HG03064 (cell line): ENCODE results near the gene ZNF394.

Experiments used
- ATAC-seq: cut with Tn5 transposase; IDR thresholded peaks from one replicate; pipeline ENCODE4 v1.9.1; 2021; ENCODE audit warnings: low read depth; ENCODE audit not compliant: unreplicated experiment

ZNF394 gene

GRCh38 chr7:99453105-99453504, 47.0 kb downstream of the ZNF394 start:
- no peak for ATAC-seq

DNA sequence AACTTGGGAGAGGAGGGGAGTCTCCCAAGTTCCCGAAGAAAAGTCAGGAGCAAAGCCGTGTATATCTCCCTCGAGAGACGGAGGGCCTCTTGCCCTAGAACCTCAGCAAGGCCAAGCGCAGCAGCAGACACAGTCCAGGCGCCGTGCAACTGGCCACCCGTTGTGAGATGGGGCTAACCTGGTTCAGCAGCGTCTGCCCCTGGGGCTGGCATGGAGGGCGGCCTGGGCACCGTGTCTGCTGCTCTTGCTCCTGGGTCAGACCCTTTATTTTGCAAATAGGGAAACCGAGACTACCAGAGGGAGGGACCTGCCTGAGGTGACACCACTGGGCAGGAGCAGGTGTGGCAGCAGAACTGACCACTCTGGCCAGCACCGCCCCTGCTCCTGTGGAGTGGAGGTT, 47.5 kb downstream of the ZNF394 start:
- ATAC-seq: no peak

- no peak for ATAC-seq
These were observed 48.1 kb downstream of the ZNF394 start for GRCh38 chr7:99451936-99452335.

DNA sequence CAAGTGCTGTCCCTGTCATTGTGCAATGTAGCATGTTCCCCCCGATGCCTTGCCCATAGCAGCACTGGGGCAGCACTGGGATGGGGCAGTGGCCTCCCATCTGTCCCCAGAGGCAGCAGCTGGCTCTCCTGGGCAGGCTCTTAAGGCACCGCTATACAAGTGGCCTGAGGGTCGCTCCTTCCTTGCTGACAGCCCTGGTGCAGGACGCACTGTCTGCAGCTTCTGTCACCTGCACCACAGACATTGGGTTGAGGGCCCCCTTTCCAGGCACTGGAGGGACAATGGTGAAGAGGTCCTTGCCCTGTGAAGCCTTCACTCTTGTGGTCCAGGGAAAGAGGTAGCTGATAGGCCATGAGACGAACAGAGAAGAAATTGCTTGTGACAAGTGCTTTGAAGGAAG, 50.8 kb downstream of the ZNF394 start:
- no peak for ATAC-seq

DNA sequence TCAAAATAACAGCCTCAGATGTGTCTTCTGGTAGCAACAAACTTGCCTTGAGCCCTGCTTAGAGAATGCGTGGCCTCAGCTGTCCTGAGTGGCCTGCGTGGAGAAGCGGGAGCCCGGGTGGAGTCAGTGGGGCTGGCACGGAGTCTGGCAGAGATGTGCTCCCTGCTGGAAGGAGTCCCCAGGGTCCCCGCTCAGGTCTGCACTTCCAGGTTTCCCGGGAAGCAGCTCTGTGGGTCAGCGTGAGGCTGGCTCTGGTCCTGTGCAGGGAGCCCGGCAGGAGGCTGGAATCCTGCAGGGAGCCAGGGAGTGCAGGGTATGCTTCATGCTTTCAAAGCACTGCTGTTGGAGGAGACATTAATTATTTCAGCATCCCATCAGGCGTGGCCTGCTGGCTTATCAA, 51.2 kb downstream of the ZNF394 start:
- no peak for ATAC-seq

- ATAC-seq: no peak
These were observed 52.1 kb downstream of the ZNF394 start for GRCh38 chr7:99447943-99448342.

DNA sequence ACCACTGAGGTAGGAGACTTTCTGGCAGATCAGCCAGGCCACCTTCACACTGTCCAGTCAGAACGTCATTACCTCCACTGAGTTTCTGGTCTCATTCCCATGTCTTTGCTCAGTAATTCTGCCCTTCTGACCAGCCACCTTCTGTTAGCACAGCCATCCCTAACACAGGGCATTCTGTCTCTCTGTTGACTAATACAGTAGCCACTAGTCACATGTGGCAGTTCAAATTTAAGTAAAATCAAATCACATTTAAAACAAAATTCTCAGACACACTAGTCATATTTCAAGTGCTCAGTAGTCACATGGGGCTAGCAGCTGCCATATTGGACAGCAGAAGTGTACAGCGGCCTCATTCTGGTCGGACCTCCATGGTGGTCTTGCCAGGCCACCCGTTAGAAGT, 54.0 kb downstream of the ZNF394 start:
- no peak for ATAC-seq
